ACC112 (cell line): ENCODE data around the gene MTCH1.
"Not testable (repeated sequence)": the region's sequence is repeated elsewhere in the genome, so short reads cannot be mapped to it uniquely, and the experiment has no call there.

Source experiments
- H2AFZ ChIP-seq: fragments of 200-600 bp; sonication (generic); one replicate; pipeline ENCODE4 v1.6.0; 2017; ENCODE audit warnings: antibody characterized with exemption, low read length; ENCODE audit not compliant: unreplicated experiment
- H3K27ac ChIP-seq: fragments of 200-600 bp; sonication (generic); 2 replicates; pipeline ENCODE4 v1.5.1; 2014; ENCODE audit warnings: low read depth, mild to moderate bottlenecking, antibody characterized with exemption, low read length, moderate library complexity
- H3K27me3 ChIP-seq: fragments of 200-600 bp; sonication (generic); 2 replicates; pipeline ENCODE4 v1.6.1; 2014; ENCODE audit warnings: mild to moderate bottlenecking, antibody characterized with exemption, low read length, moderate library complexity, mixed read lengths; ENCODE audit not compliant: insufficient read depth
- H3K36me3 ChIP-seq: fragments of 200-600 bp; sonication (generic); 2 replicates; pipeline ENCODE4 v1.6.1; 2016; ENCODE audit warnings: mild to moderate bottlenecking, antibody characterized with exemption, low read length, moderate library complexity, mixed read lengths; ENCODE audit not compliant: insufficient read depth
- H3K4me1 ChIP-seq: fragments of 200-600 bp; sonication (generic); one replicate; pipeline ENCODE4 v1.6.1; 2016; ENCODE audit warnings: low read length, mixed read lengths; ENCODE audit not compliant: insufficient read depth, unreplicated experiment, control insufficient read depth
- H3K4me3 ChIP-seq: fragments of 200-600 bp; sonication (generic); 2 replicates; pipeline ENCODE4 v1.5.1; 2014; ENCODE audit warnings: mild to moderate bottlenecking, low read depth, low read length
- H3K79me2 ChIP-seq: fragments of 200-600 bp; sonication (generic); one replicate; pipeline ENCODE4 v1.6.0; 2016; ENCODE audit warnings: low read length; ENCODE audit not compliant: control insufficient read depth, unreplicated experiment, insufficient read depth

Gene MTCH1

DNA sequence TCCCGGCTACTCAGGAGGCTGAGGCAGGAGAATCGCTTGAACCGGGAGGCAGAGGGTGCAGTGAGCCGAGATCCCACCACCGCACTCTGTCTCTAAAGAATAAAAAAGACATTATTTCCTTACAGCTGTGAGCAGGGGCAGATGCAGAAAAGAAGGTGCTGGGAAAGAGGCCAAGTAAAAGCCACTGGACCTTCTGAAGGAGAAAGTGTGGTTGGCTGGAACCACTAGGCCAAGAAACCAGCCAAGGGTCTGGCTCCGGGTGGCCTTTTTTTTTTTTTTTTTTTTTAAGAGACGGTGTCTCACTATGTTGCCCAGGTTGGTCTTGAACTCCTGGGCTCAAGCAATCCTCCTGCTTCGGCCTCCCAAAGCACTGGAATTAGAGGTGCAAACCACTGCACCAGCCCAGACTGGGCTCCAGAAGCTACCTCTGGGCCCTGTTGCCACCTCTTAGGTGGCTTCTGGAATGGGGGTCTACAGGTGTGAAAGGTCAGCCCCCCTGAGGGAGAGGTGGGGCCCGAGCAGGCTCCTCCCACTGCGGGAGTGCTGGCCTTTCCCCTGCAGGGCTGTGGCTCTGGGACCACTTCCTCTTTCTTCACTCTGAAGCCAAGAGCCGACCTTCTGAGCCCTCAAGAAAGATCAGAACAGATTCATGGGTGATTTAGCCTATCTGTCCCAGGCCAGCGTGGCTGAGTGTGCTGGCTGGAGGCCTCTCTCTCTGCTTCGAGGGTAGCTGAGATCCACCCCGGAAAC, 19.2 kb upstream of the MTCH1 start, which contains the start of gene FGD2:
Gene FGD2, plus strand, starts transcription at position 595 of the 750 bp plus-strand sequence. CDS start 163 bp downstream, outside the sequence.
- no peak within 1 kb of the TSS for H3K27ac ChIP-seq
- no peaks in the 10 kb centered on the region for H3K36me3 ChIP-seq
- H3K4me1 ChIP-seq = peaks cover 3% of the 10 kb centered on the region
- H3K27me3 ChIP-seq = no peaks in the 10 kb centered on the region; the same call in 1 of the 2 replicates
- H3K4me3 ChIP-seq = no peak within 1 kb of the TSS
- H3K79me2 ChIP-seq = no peaks in the 10 kb centered on the region
- no peak within 1 kb of the TSS for H2AFZ ChIP-seq

GRCh38 chr6:37004044-37004980, 18.3 kb upstream of the MTCH1 start:
- H3K79me2 ChIP-seq = no peaks in the 10 kb centered on the region
- no peak overlapping the region for H3K4me3 ChIP-seq
- no peaks in the 10 kb centered on the region for H3K36me3 ChIP-seq
- no peak overlapping the region for H2AFZ ChIP-seq
- H3K4me1 ChIP-seq = peaks cover 3% of the 10 kb centered on the region
- H3K27me3 ChIP-seq = no peaks in the 10 kb centered on the region; the same call in 1 of the 2 replicates
- H3K27ac ChIP-seq = no peak overlapping the region

DNA sequence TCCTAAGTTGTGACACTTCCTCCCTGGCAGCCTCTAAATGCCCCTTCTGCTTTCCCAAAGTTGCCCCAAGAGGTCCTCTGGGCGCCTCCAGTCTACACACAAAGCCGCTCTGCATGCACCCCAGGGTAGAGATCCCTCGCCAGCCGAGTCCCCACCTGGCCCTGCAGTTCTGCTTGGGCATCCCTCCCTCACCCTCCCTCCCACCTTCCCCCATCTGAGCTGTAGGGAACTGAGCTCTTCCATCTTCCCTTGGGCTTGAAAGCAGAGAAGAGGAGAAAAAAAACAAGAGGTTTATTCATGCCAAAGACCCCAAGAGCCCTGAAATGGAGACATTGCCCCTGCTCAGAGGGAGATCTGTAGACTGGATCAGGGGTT, 13.7 kb upstream of the MTCH1 start:
- Histone ChIP-seq H3K36me3 (no peaks in the 10 kb centered on the region), H3K4me3 (no peak overlapping the region), H3K27ac (no peak overlapping the region), H3K4me1 (no peaks in the 10 kb centered on the region), H3K27me3 (peaks cover 3% of the 10 kb centered on the region; the same call in 1 of the 2 replicates), H3K79me2 (no peaks in the 10 kb centered on the region), H2AFZ (no peak overlapping the region)

GRCh38 chr6:36999061-36999750, 13.2 kb upstream of the MTCH1 start:
- H3K36me3 ChIP-seq = no peaks in the 10 kb centered on the region
- H3K4me1 ChIP-seq = no peaks in the 10 kb centered on the region
- peaks cover 3% of the 10 kb centered on the region; the same call in 1 of the 2 replicates for H3K27me3 ChIP-seq
- no peaks in the 10 kb centered on the region for H3K79me2 ChIP-seq
- no peak overlapping the region for H3K27ac ChIP-seq
- no peak overlapping the region for H2AFZ ChIP-seq
- no peak overlapping the region for H3K4me3 ChIP-seq

GRCh38 chr6:36998723-36999038, 12.7 kb upstream of the MTCH1 start:
- H3K4me3 ChIP-seq = no peak overlapping the region
- H3K4me1 ChIP-seq = no peaks in the 10 kb centered on the region
- no peaks in the 10 kb centered on the region for H3K36me3 ChIP-seq
- peaks cover 3% of the 10 kb centered on the region; the same call in 1 of the 2 replicates for H3K27me3 ChIP-seq
- H3K79me2 ChIP-seq = no peaks in the 10 kb centered on the region
- no peak overlapping the region for H3K27ac ChIP-seq
- no peak overlapping the region for H2AFZ ChIP-seq

DNA sequence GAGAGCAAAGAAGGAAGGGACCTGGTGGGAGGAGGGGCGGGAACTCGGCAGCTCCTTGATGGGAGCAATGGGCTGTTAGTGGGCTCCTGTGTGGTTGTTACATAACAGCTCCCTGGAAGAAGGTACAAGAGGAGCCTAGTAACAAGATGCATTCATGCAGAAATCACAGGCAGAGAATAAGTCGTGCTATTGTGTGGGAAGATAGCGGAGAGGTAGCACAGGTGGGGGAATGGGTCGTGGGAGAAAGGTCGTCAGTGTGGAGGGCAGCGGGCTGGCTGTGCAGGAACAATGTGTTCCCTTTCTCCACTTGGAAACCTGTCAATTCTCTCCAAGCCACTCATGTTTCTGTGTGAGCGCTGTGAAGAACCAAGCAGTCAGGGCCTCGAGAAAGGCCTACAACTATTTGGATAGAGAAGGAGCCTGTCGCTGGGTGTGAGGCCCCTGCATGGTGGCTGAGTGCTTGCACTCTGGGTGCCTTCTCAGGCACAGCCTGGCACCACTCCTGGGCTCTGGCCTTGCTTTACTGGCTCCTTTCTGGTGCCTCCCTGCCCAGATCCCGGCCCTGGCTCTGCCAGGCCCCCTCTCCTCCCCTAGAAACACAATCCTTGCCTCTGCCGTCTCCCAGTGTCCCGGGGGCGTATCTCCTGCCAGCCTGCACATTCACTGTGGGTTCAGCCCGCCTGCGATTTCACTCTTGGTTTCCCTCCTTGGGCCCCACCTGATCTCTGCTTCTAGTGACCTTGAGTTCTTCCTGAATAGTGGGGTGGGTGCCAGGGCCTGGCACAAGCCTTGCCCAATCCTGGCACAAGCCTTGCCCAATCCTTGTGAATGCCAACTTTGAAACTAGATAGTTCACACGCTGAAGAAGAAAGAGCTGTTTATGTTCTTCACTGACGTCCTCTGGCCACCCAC, 12.1 kb upstream of the MTCH1 start:
- Histone ChIP-seq H2AFZ (no peak overlapping the region), H3K36me3 (no peaks in the 10 kb centered on the region), H3K79me2 (no peaks in the 10 kb centered on the region), H3K27me3 (peaks cover 3% of the 10 kb centered on the region; the same call in 1 of the 2 replicates), H3K4me3 (no peak overlapping the region), H3K27ac (no peak overlapping the region), H3K4me1 (no peaks in the 10 kb centered on the region)

GRCh38 chr6:36990401-36990800, 4.4 kb upstream of the MTCH1 start:
- not testable (repeated sequence) for H3K4me3 ChIP-seq, H3K27me3 ChIP-seq, H3K27ac ChIP-seq, H2AFZ ChIP-seq, H3K36me3 ChIP-seq, H3K4me1 ChIP-seq
- H3K79me2 ChIP-seq = peaks cover 11% of the 10 kb centered on the region

- Histone ChIP-seq H2AFZ (no peak overlapping the region), H3K4me1 (peaks cover 9% of the 10 kb centered on the region), H3K79me2 (peaks cover 23% of the 10 kb centered on the region)
These were observed 3.3 kb upstream of the MTCH1 start for GRCh38 chr6:36989264-36989663.

DNA sequence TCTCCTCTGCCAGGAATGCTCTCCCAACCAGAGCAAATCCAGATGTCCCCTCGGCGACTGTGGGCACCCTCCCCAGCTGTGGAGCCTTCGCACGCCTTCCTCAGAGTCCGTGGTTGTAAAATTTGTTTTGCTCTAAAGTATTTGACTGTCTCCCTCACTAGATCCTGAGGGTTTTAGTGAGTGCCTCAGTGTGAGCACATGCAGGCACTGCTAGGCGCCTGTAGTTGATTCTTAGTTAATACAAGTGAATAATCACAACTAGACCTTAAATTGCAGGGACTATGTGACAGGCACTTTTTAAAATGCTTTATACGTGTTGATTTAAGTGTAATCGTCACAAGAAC, 680 bp upstream of the MTCH1 start:
- peaks cover 27% of the 10 kb centered on the region for H3K4me1 ChIP-seq
- peak overlapping the region; percentile 84 for H2AFZ ChIP-seq
- H3K27me3 ChIP-seq = 0 out of 2 replicates have a peak, but pooled peaks cover 4% of the 10 kb centered on the region
- peak overlapping the region; percentile 70 for H3K27ac ChIP-seq
- peak overlapping the region; percentile 94 for H3K4me3 ChIP-seq
- H3K79me2 ChIP-seq = peaks cover 48% of the 10 kb centered on the region
- H3K36me3 ChIP-seq = no peaks in the 10 kb centered on the region

More at GRCh38 chr6:36989264-36989663, 3.3 kb upstream of the MTCH1 start:
- H3K36me3 ChIP-seq = no peaks in the 10 kb centered on the region
- H3K4me3 ChIP-seq = no peak overlapping the region
- no peak overlapping the region for H3K27ac ChIP-seq
- H3K27me3 ChIP-seq = 0 out of 2 replicates have a peak, but pooled peaks cover 4% of the 10 kb centered on the region
